Measurements from ENCODE around the gene TNFRSF14. TPM values are rescaled to one million over a fixed set of nuclear protein-coding genes. Genes with fewer than 3 reads are reported as not detected.

Gene TNFRSF14
- total RNA-seq, 1 experiment from 2014 or later, result 25.5 TPM

GRCh38 chr1:2595812-2596529 is 39.8 kb downstream of the TNFRSF14 start:
- no peaks in the 10 kb centered on the region for H3K9me2 ChIP-seq (replicated peaks; ENCODE audit: low read length)
- no peak overlapping the region for H3K27ac ChIP-seq (ENCODE audit: low read length)
- peaks cover 4% of the 10 kb centered on the region; the same call in 1 of the 2 replicates for H3K9me3 ChIP-seq (ENCODE audit: low read length)
- intact Hi-C loops (cut with micrococcal nuclease), result no loop called here
- no peaks in the 10 kb centered on the region for H4K20me1 ChIP-seq (ENCODE audit: low read length)
- H3K79me2 ChIP-seq (ENCODE audit: low read length), result no peaks in the 10 kb centered on the region
- no peak overlapping the region for H3K4me3 ChIP-seq (ENCODE audit: low read length)
- peaks cover 2% of the 10 kb centered on the region; the same call in 1 of the 2 replicates for H3K27me3 ChIP-seq (ENCODE audit: low read length)
- H3K4me2 ChIP-seq (ENCODE audit: low read length), result no peak overlapping the region
- TF ChIP-seq EZH2 (IDR thresholded peaks at IDR 0.05; ENCODE audit: low read length, unreplicated experiment), result no peak
- TF ChIP-seq, protein P1, sequence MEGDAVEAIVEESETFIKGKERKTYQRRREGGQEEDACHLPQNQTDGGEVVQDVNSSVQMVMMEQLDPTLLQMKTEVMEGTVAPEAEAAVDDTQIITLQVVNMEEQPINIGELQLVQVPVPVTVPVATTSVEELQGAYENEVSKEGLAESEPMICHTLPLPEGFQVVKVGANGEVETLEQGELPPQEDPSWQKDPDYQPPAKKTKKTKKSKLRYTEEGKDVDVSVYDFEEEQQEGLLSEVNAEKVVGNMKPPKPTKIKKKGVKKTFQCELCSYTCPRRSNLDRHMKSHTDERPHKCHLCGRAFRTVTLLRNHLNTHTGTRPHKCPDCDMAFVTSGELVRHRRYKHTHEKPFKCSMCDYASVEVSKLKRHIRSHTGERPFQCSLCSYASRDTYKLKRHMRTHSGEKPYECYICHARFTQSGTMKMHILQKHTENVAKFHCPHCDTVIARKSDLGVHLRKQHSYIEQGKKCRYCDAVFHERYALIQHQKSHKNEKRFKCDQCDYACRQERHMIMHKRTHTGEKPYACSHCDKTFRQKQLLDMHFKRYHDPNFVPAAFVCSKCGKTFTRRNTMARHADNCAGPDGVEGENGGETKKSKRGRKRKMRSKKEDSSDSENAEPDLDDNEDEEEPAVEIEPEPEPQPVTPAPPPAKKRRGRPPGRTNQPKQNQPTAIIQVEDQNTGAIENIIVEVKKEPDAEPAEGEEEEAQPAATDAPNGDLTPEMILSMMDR (conservative IDR thresholded peaks at IDR 0.05; ENCODE audit: low read depth, low read length), result no peak
- no peak for TF ChIP-seq EZH2phosphoT487 (IDR thresholded peaks at IDR 0.05; ENCODE audit: borderline replicate concordance, low read length)
- BruUV-seq (replicated peaks), result no TSS peak
- no peaks in the 10 kb centered on the region for H3K36me3 ChIP-seq (ENCODE audit: low read depth, low read length)
- DNase-seq (no peak), ATAC-seq (no peak)
- no peak overlapping the region for H3K9ac ChIP-seq (ENCODE audit: low read length)
- no peaks in the 10 kb centered on the region for H3K4me1 ChIP-seq (ENCODE audit: insufficient read depth, low read length)
- no peak overlapping the region for H2AFZ ChIP-seq (ENCODE audit: low read length)
- CTCF ChIA-PET, result no interaction called here
- H3F3A ChIP-seq (ENCODE audit: low read length, unreplicated experiment), result no peaks in the 10 kb centered on the region
- POLR2A ChIA-PET (ENCODE audit: unreplicated experiment), result no interaction called here

- Histone ChIP-seq H3K79me2 (ENCODE audit: low read length) (no peaks in the 10 kb centered on the region), H3F3A (ENCODE audit: low read length, unreplicated experiment) (no peaks in the 10 kb centered on the region), H3K9ac (ENCODE audit: low read length) (no peak overlapping the region), H3K36me3 (ENCODE audit: low read depth, low read length) (no peaks in the 10 kb centered on the region), H4K20me1 (ENCODE audit: low read length) (no peaks in the 10 kb centered on the region), H3K9me2 (replicated peaks; ENCODE audit: low read length) (no peaks in the 10 kb centered on the region), H2AFZ (ENCODE audit: low read length) (no peak overlapping the region), H3K4me1 (ENCODE audit: insufficient read depth, low read length) (no peaks in the 10 kb centered on the region), H3K4me3 (ENCODE audit: low read length) (no peak overlapping the region), H3K4me2 (ENCODE audit: low read length) (no peak overlapping the region), H3K9me3 (ENCODE audit: low read length) (peaks cover 6% of the 10 kb centered on the region; the same call in 1 of the 2 replicates), H3K27ac (ENCODE audit: low read length) (no peak overlapping the region), H3K27me3 (ENCODE audit: low read length) (peaks cover 3% of the 10 kb centered on the region; the same call in 1 of the 2 replicates)
- ChIA-PET CTCF (no interaction called here), POLR2A (ENCODE audit: unreplicated experiment) (no interaction called here)
- DNase-seq (no peak), ATAC-seq (no peak)
- BruUV-seq (replicated peaks), result no TSS peak
- intact Hi-C loops (cut with micrococcal nuclease), result no loop called here
- TF ChIP-seq, protein P1 (conservative IDR thresholded peaks at IDR 0.05; ENCODE audit: low read depth, low read length), result no peak
- TF ChIP-seq EZH2phosphoT487 (IDR thresholded peaks at IDR 0.05; ENCODE audit: borderline replicate concordance, low read length) (no peak), EZH2 (IDR thresholded peaks at IDR 0.05; ENCODE audit: low read length, unreplicated experiment) (no peak)
Measured at GRCh38 chr1:2596530-2597333, 40.6 kb downstream of the TNFRSF14 start.

All from PC-3 (cell line).